Left kidney (tissue), 2 donors: ENCODE results near the gene ATG4B. TPM values are rescaled to one million over a fixed set of nuclear protein-coding genes. Genes with fewer than 3 reads are reported as not detected.
"Not testable (repeated sequence)": the region's sequence is repeated elsewhere in the genome, so short reads cannot be mapped to it uniquely, and the experiment has no call there.

ENCODE experiments used
- DNase-seq: peaks from one replicate; pipeline ENCODE4 v3.0.0-alpha.2; 2013
- polyA plus RNA-seq: library from polyadenylated mRNA; unstranded; fragments of 120-200 nt; gene quantifications from one replicate; pipeline ENCODE4 v1.2.1, GENCODE V29; 2013; ENCODE audit not compliant: insufficient read length

ATG4B gene
- polyA plus RNA-seq, 1 donor = 105 TPM

GRCh38 chr2:241638940-241639339 lies 1.4 kb downstream of the ATG4B start:
- no peak for DNase-seq

- no peak for DNase-seq
Measured at GRCh38 chr2:241639385-241639784, 1.9 kb downstream of the ATG4B start.

- DNase-seq = no peak
Measured at GRCh38 chr2:241640165-241640795, 2.8 kb downstream of the ATG4B start.

DNA sequence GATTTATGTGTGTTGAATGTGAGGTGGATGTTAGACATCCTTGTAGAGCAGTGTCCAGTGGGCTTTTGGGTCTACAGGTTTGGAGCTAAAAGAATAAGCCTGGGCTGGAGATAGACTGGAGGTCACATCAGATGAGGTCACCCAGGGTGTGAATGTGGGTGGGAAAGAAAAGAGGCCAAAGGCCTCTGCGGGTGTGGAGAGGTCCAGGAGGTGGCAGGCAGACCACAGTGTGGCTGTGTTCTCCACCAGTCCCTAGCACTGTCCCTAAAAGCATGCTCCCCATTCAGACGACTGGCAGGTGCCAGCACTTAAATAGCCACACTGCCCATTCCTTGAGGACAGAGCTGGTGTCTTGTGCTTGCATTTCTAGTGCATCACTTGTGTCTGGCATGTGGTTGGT lies 4.1 kb downstream of the ATG4B start:
- no peak for DNase-seq

- DNase-seq = no peak
Measured at GRCh38 chr2:241645056-241645914, 7.8 kb downstream of the ATG4B start.

- no peak for DNase-seq
Measured at GRCh38 chr2:241645915-241646645, 8.6 kb downstream of the ATG4B start.

DNA sequence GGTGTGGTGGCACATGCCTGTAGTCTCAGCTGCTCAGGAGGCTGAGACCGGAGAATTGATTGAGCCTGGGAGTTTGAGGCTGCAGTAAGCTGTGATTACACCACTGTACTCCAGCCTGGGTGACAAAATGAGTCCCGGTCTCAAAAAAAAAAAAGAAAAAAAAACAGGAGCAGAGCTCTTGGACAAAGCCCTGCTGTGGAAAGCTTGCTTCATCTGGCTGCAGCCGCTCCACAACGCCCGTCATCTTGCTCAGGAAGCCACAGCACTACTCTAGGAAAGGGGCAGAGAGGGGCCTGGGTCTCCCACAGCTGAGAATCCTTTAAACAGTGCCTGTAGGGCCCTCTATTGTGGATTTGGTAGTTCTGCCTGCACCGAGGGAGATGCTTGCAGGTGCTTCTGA lies 11.0 kb downstream of the ATG4B start:
- DNase-seq = no peak

DNA sequence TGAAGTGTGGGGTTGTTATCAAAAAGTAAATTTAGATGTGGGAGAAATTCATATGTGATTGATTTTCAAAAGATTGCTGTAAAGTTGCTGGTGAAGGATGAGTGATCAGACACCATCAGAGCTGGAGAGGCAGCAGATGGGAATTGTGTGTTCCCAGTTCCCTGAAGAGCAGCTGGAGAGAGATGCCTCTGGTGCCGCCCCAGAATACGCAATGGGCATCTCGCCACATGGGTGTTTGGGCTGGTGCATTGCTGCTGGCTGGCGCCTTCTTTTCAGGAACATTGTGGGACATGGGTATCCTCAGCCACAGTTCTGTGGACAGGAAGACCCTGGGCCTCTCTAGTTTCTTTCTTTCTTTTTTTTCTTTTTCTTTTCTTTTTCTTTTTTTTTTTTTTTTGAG lies 11.9 kb downstream of the ATG4B start:
- no peak for DNase-seq

- DNase-seq = no peak
Measured at GRCh38 chr2:241649927-241650326, 12.4 kb downstream of the ATG4B start.

- DNase-seq = no peak
Measured at GRCh38 chr2:241652142-241652541, 14.6 kb downstream of the ATG4B start.

GRCh38 chr2:241652722-241653121 lies 15.2 kb downstream of the ATG4B start:
- DNase-seq = no peak

GRCh38 chr2:241653210-241653750 lies 15.8 kb downstream of the ATG4B start:
- no peak for DNase-seq

DNA sequence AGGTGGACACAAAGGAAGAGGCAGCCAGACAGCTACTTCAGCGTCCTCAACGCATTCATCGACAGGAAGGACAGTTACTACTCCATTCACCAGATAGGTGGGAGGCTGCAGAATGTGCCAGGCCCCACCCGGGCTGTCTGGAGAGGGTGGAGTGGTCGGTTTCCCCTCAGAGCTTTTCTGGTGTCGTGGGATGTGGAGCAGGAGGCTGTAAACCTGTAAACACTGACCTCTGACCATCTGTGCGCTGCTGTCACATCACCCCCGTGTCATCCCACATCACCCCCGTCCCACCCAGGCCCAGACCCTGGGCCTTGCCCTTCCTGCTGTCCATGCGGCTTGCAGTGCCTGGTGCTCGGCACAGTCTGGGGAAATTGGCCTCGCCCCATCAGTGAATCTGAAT lies 17.1 kb downstream of the ATG4B start:
- no peak for DNase-seq

DNA sequence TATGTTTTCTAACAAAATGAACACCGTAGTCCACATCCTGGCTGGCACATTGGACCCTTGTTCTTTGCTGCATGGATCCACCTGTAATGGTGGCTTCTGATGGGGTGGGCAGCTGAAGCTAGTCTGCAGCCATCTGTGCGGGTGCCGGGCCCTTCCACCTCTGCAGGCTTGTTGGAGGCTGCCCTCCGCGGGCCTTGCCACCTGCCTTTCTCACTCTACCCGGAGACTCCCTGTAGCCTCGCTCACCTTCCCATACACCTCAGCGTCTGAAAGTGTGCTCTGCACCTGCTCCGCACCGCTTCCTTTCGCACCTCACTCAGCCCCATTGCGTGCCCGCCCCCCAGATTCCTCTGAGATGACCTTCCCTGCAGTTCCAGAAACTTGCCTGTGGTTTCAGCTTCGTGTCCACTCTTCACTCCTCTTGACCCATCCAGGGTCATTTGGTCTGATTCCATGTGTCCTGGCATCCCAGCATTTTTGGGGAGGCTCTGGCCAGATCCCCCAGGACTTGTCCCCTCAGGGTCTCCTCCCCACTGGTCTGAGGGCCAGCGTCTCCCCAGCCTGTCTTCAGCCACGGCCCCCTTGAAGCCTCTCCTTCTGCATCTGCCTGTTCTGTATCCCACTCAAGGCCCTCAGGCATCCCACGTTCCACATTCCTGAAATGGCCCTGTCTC lies 18.2 kb downstream of the ATG4B start:
- no peak for DNase-seq

DNA sequence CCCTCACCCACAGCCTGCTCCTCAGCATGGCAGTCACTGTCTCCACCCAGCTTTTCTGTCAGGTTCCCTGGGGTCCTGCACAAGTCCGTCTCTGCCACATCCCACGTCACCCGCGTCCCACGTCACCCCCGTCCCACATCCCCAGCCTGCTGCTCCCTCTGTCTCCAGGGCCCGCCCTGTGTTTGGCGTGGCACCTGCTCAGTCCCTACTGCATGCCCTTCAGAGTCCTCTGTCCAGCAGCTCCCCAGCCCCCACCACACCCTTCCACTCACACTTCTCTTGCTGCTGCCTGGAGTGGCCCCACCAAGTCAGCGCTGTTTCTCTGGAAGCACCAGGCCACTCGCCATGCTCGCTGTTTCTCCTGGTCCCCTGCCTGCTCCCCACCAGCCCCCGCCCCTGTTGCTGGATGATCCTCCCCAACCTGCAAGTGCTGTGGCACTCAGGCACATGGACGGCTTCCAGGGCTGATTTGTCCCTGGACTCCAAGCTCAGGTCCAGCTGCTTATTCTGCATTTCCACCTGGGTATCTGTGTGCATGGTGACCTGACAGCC lies 18.8 kb downstream of the ATG4B start:
- DNase-seq = no peak

- DNase-seq = no peak
Measured at GRCh38 chr2:241657786-241658254, 20.3 kb downstream of the ATG4B start.

DNA sequence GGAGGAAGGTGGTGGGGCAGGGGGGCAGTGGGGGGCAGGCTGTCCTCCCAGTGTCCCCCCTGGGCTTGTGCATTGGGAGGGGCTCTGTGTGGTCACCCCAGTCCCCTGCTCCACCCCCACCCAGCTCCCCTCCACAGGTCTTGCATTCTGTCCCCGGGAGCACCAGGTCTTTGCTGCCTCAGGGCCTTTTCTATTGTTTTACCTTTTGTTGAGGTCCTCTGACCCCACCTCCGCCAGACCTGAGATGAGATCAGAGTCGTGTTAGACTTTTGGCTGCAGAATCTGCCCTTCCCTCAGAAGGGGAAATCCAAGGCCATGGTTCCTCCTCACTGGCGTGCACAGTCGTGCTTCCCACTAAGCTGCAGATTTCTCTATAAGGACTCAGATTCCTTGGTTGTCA lies 20.8 kb downstream of the ATG4B start:
- no peak for DNase-seq

DNA sequence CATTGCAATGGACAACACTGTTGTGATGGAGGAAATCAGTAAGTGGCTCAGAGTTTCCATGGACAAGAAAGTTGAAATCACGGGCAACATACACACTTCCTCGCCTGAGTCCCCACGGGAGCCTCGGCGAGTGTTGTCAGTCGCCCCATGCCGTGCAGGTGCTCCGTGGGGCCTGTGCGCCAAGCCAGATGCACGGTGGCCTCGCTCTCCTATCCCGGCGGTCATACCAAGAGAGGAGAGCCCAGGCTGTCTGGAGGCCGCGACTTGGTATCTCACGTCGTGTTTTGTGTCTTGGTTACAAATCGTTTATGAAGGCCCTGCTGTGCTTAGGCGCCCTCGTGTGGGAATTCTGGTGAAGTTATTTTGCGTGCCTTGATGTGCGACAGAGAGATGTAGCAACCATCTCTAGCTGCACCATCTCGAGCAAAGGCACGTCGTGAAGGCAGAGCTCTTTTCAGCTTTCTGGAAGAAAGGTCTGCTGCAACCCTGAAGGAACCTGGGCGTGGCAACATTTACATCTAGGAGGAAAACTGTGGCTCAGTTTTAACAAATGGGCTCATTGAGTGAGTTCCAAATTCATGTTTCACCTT lies 21.8 kb downstream of the ATG4B start:
- DNase-seq = peak; percentile 74

- no peak for DNase-seq
Measured at GRCh38 chr2:241660593-241661213, 23.2 kb downstream of the ATG4B start.

- DNase-seq = not testable (repeated sequence)
Measured at GRCh38 chr2:241662731-241663130, 25.2 kb downstream of the ATG4B start.
